Upper lobe of left lung (tissue), 6 donors: Measurements from ENCODE around the gene LPCAT1. TPM values are rescaled to one million over a fixed set of nuclear protein-coding genes. Genes with fewer than 3 reads are reported as not detected.

Experiments
- ATAC-seq, 2 donors: fragments of 200-7000 bp; cut with Tn5 transposase; one replicate each; pipeline ENCODE4 v1.9.1; 2022; ENCODE audit warnings: mild to moderate bottlenecking in 2 of 2, moderate library complexity in 2 of 2; ENCODE audit not compliant: low FRiP score in 2 of 2
- DNase-seq, 2 donors: peaks; one replicate each; pipeline ENCODE4 v3.0.0-alpha.2; 2019 to 2020
- H3K27ac ChIP-seq, 4 donors: fragments of 200-600 bp; sonication (generic); one replicate each; pipeline ENCODE4 v1.5.1; 2016 to 2019
- H3K27me3 ChIP-seq, 4 donors: fragments of 200-600 bp; sonication (generic); one replicate each; pipeline ENCODE4 v1.5.1; 2017 to 2019
- H3K36me3 ChIP-seq, 4 donors: fragments of 200-600 bp; sonication (generic); one replicate each; pipeline ENCODE4 v1.5.1; 2016 to 2019
- H3K4me1 ChIP-seq, 4 donors: fragments of 200-600 bp; sonication (generic); one replicate each; pipeline ENCODE4 v1.5.1; 2018 to 2019
- H3K4me3 ChIP-seq, 4 donors: fragments of 200-600 bp; sonication (generic); one replicate each; pipeline ENCODE4 v1.5.1; 2017 to 2019; ENCODE audit warnings: mild to moderate bottlenecking in 2 of 4, moderate library complexity in 1 of 4
- H3K9me3 ChIP-seq, 4 donors: fragments of 200-600 bp; sonication (generic); one replicate each; pipeline ENCODE4 v1.5.1; 2018 to 2019
- CTCF ChIP-seq, 6 experiments: fragments of 450-650 bp in 4 of 6; fragments of 200-600 bp in 2 of 6; sonication (generic) in 2 of 6; IDR thresholded peaks; one replicate each; pipeline ENCODE4 v1.5.1; 2016 to 2019; ENCODE audit warnings: antibody characterized with exemption in 6 of 6
- EP300 ChIP-seq, 4 donors: sonication (generic); formaldehyde crosslinking; IDR thresholded peaks; one replicate each; pipeline ENCODE4 v1.5.1; 2017; ENCODE audit warnings: antibody characterized with exemption in 4 of 4, control low read depth in 2 of 4
- POLR2A ChIP-seq, 4 donors: fragments of 450-650 bp; IDR thresholded peaks; one replicate each; pipeline ENCODE4 v1.5.1; 2016 to 2017; ENCODE audit warnings: antibody characterized with exemption in 4 of 4, mild to moderate bottlenecking in 2 of 4
- POLR2AphosphoS5 ChIP-seq, 2 donors: sonication (generic); formaldehyde crosslinking; IDR thresholded peaks; one replicate each; pipeline ENCODE4 v1.5.1; 2017; ENCODE audit warnings: antibody characterized with exemption in 2 of 2
- WGBS, 2 donors: methylation state at CpG; one replicate each; pipeline ENCODE4 v1.1.5; 2017 to 2018; 5-methylcytosine and 5-hydroxymethylcytosine counted together
- total RNA-seq, 6 donors: library from RNA; depleted of rRNA in 4 of 6; stranded (reverse); fragments of >200 nt in 4 of 6; gene quantifications; one replicate each; pipeline versions ENCODE4 v1.1.0 to v1.2.1, GENCODE V29; 2016 to 2021
- donor health status: DM: no; HTN: no; CAD: no; lungs with moderate emphysema.
- donor health status: DM: no; HTN: yes; CAD: no; lungs with severe emphysema.

LPCAT1 gene
- total RNA-seq, 6 donors from 2014 or later, result 403 to 922 (median 538) TPM

GRCh38 chr5:1471240-1471853 lies 52.4 kb downstream of the LPCAT1 start:
- no peaks in the 10 kb centered on the region for H3K27me3 ChIP-seq
- ATAC-seq (no peak), DNase-seq (peak in 1 of 2 donors; percentile 18)
- no peak overlapping the region for H3K4me3 ChIP-seq
- H3K36me3 ChIP-seq, result peaks cover 32 to 97% (median 90%) of the 10 kb centered on the region in 4 donors
- WGBS, 2 donors, result 74 to 95% methylated on average over 3 to 8 of the region's 8 CpGs
- peaks cover 0 to 3% (median 0%) of the 10 kb centered on the region in 4 donors for H3K4me1 ChIP-seq
- H3K27ac ChIP-seq, result no peak overlapping the region
- TF ChIP-seq EP300 (IDR thresholded peaks at IDR 0.05) (no peak), POLR2A (IDR thresholded peaks at IDR 0.05) (no peak), POLR2AphosphoS5 (IDR thresholded peaks at IDR 0.05) (no peak), CTCF (IDR thresholded peaks at IDR 0.05) (no peak)
- no peaks in the 10 kb centered on the region for H3K9me3 ChIP-seq

- Histone ChIP-seq H3K9me3 (no peaks in the 10 kb centered on the region), H3K27me3 (no peaks in the 10 kb centered on the region), H3K4me1 (no peaks in the 10 kb centered on the region), H3K27ac (no peak overlapping the region), H3K4me3 (no peak overlapping the region), H3K36me3 (peaks cover 35 to 97% (median 90%) of the 10 kb centered on the region in 4 donors)
- 79 to 82% methylated on average over 18 of the region's 18 CpGs for WGBS, 2 donors
- DNase-seq (peak; percentile 20 to 76), ATAC-seq (no peak)
- no peak for TF ChIP-seq EP300 (IDR thresholded peaks at IDR 0.05)
- no peak for TF ChIP-seq POLR2AphosphoS5 (IDR thresholded peaks at IDR 0.05)
- no peak for TF ChIP-seq POLR2A (IDR thresholded peaks at IDR 0.05)
- no peak for TF ChIP-seq CTCF (IDR thresholded peaks at IDR 0.05)
These were observed 53.0 kb downstream of the LPCAT1 start for GRCh38 chr5:1470762-1471211.

GRCh38 chr5:1468629-1469527 lies 54.9 kb downstream of the LPCAT1 start:
- no peak for TF ChIP-seq POLR2AphosphoS5 (IDR thresholded peaks at IDR 0.05)
- TF ChIP-seq POLR2A (IDR thresholded peaks at IDR 0.05), result no peak
- no peak for TF ChIP-seq CTCF (IDR thresholded peaks at IDR 0.05)
- TF ChIP-seq EP300 (IDR thresholded peaks at IDR 0.05), result no peak
- no peak overlapping the region for H3K27ac ChIP-seq
- no peaks in the 10 kb centered on the region for H3K4me1 ChIP-seq
- H3K9me3 ChIP-seq, result no peaks in the 10 kb centered on the region
- DNase-seq, result peak in 1 of 2 donors; percentile 19
- peaks cover 36 to 88% (median 84%) of the 10 kb centered on the region in 4 donors for H3K36me3 ChIP-seq
- 95% methylated on average over 24 to 28 of the region's 28 CpGs for WGBS, 2 donors
- no peak for ATAC-seq
- no peak overlapping the region for H3K4me3 ChIP-seq
- H3K27me3 ChIP-seq, result no peaks in the 10 kb centered on the region

- Histone ChIP-seq H3K9me3 (no peaks in the 10 kb centered on the region), H3K4me3 (no peak overlapping the region), H3K27ac (no peak overlapping the region), H3K27me3 (no peaks in the 10 kb centered on the region), H3K4me1 (no peaks in the 10 kb centered on the region), H3K36me3 (peaks cover 38 to 88% (median 84%) of the 10 kb centered on the region in 4 donors)
- 73% methylated on average over 14 to 15 of the region's 15 CpGs for WGBS, 2 donors
- ATAC-seq (no peak), DNase-seq (peak in 1 of 2 donors; percentile 18)
- no peak for TF ChIP-seq POLR2AphosphoS5 (IDR thresholded peaks at IDR 0.05)
- TF ChIP-seq POLR2A (IDR thresholded peaks at IDR 0.05), result no peak
- TF ChIP-seq EP300 (IDR thresholded peaks at IDR 0.05), result no peak
- TF ChIP-seq CTCF (IDR thresholded peaks at IDR 0.05), result peak in 3 of 6 experiments; percentile 27 to 47 (median 39)
These were observed 55.5 kb downstream of the LPCAT1 start for GRCh38 chr5:1468247-1468612.
